Small intestine (tissue), 7 donors: ENCODE data around the gene SLC2A9. TPM values are rescaled to one million over a fixed set of nuclear protein-coding genes. Genes with fewer than 3 reads are reported as not detected.
A peak's percentile ranks its signal among the peaks of the same experiment; 100 is the strongest.

Experiments used
- DNase-seq, 2 donors: peaks; one replicate each; pipeline versions ENCODE4 v3.0.0 to v3.0.0-alpha.2; 2013
- FAIRE-seq: peaks from 2 replicates; lab custom pipeline; 2012; peaks lifted over from hg19 to GRCh38; lab: Jason Lieb, UNC
- H3K27ac ChIP-seq, 3 donors: one replicate each; pipeline ENCODE4 v1.5.1; 2013; ENCODE audit warnings: low read length in 2 of 3, mild to moderate bottlenecking in 2 of 3, control low read depth in 1 of 3, inconsistent platforms in 1 of 3, low read depth in 1 of 3, moderate library complexity in 1 of 3
- H3K27me3 ChIP-seq, 3 donors: one replicate each; pipeline ENCODE4 v1.6.1; 2013; ENCODE audit warnings: low read length in 3 of 3, inconsistent platforms in 1 of 3; ENCODE audit not compliant: control insufficient read depth in 3 of 3, insufficient read depth in 3 of 3
- H3K36me3 ChIP-seq, 3 donors: one replicate each; pipeline ENCODE4 v1.6.1; 2013; ENCODE audit warnings: low read length in 3 of 3, inconsistent platforms in 1 of 3, low read depth in 1 of 3, mild to moderate bottlenecking in 1 of 3, moderate library complexity in 1 of 3; ENCODE audit not compliant: control insufficient read depth in 3 of 3, insufficient read depth in 2 of 3
- H3K4me1 ChIP-seq, 3 donors: one replicate each; pipeline ENCODE4 v1.6.1; 2013; ENCODE audit warnings: low read length in 2 of 3, inconsistent platforms in 1 of 3, low read depth in 1 of 3, mild to moderate bottlenecking in 1 of 3, moderate library complexity in 1 of 3; ENCODE audit not compliant: control insufficient read depth in 3 of 3, insufficient read depth in 2 of 3
- H3K4me3 ChIP-seq, 3 donors: one replicate each; pipeline ENCODE4 v1.5.1; 2013; ENCODE audit warnings: low read length in 3 of 3, control low read depth in 1 of 3, inconsistent platforms in 1 of 3, low read depth in 1 of 3, mild to moderate bottlenecking in 1 of 3, moderate library complexity in 1 of 3
- H3K9me3 ChIP-seq, 2 donors: one replicate each; pipeline ENCODE4 v1.6.1; 2013; ENCODE audit warnings: low read depth in 1 of 2, low read length in 1 of 2; ENCODE audit not compliant: control insufficient read depth in 2 of 2, insufficient read depth in 1 of 2
- WGBS, 3 donors: extraction: QIAGEN DNeasy Blood & Tissue Kit; methylation state at CpG; one replicate each; pipeline ENCODE4 v1.1.7; 2013; 5-methylcytosine and 5-hydroxymethylcytosine counted together
- polyA plus RNA-seq, 4 donors: library from polyadenylated mRNA; stranded (reverse) in 3 of 4; unstranded in 1 of 4; fragments of 200-250 nt in 3 of 4; fragments of 120-200 nt in 1 of 4; gene quantifications; one replicate each; pipeline versions ENCODE4 v1.2.1 to v1.2.3, GENCODE V29; 2013
- donor health status: healthy with polysubstance abuse.
- donor health status: control.
- donor health status: control.
- donor health status: Bipolar disorder and iron deficiency.
- donor health status: healthy.

Gene SLC2A9
- polyA plus RNA-seq, 4 donors = 7.4 to 34.4 (median 12.3) TPM

- no peak for FAIRE-seq
Measured at GRCh38 chr4:10005632-10006031, 15.7 kb downstream of the SLC2A9 start.

DNA sequence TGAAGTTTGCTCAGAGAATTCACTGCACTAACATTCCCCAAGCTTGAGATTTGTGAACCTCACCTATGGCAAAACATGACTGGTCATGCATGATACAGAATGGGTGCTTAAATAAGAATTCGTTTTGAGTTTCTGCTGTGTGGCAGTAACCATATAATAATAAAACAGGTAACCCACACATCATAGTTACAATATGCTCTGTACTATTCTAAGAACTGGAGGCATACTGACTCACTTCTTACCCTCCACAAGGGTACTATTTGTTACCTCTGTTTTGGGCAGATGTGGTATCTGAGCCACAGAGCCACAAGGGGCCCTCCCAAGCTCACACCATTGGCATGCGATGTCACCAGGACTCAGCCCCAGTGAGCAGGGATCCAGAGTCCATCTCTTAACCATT is 17.6 kb downstream of the SLC2A9 start:
- no peak overlapping the region for H3K27ac ChIP-seq
- no peak overlapping the region for H3K4me3 ChIP-seq
- FAIRE-seq = no peak
- DNase-seq = no peak
- H3K36me3 ChIP-seq = peaks cover 0 to 27% (median 0%) of the 10 kb centered on the region in 3 donors
- H3K9me3 ChIP-seq = no peaks in the 10 kb centered on the region
- peaks cover 19 to 39% (median 22%) of the 10 kb centered on the region in 3 donors for H3K4me1 ChIP-seq
- 62 to 81% (median 69%) methylated on average over 2 of the region's 2 CpGs for WGBS, 3 donors
- H3K27me3 ChIP-seq = no peaks in the 10 kb centered on the region

More at GRCh38 chr4:10005632-10006031, 15.7 kb downstream of the SLC2A9 start:
- Histone ChIP-seq H3K27ac (peak overlapping the region; percentile 93 to 98 (median 95)), H3K36me3 (peaks cover 0 to 34% (median 0%) of the 10 kb centered on the region in 3 donors), H3K4me3 (no peak overlapping the region), H3K4me1 (peaks cover 19 to 39% (median 22%) of the 10 kb centered on the region in 3 donors), H3K9me3 (no peaks in the 10 kb centered on the region), H3K27me3 (no peaks in the 10 kb centered on the region)
- WGBS, 3 donors = 48 to 69% (median 57%) methylated on average over 4 of the region's 4 CpGs
- DNase-seq = no peak

DNA sequence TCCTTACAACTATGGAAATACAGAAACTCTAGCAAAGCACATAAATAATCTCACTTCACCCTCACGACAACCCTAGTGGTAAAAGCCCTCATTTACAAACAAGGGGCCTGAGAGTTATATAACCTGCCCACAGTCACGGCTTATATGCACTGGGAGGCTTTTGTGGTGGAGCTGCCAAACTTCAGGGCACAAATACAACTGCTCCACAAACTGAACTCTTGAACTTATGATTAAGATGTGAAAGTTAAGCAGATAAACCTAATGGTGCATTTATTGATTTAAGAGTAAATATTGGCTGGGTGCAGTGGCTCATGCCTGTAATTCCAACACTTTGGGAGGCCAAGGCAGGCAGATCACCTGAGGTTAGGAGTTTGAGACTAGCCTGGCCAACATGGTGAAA is 19.0 kb downstream of the SLC2A9 start:
- 16 to 47% (median 22%) methylated on average over 2 of the region's 2 CpGs for WGBS, 3 donors
- no peak for FAIRE-seq
- Histone ChIP-seq H3K27me3 (no peaks in the 10 kb centered on the region), H3K4me1 (peaks cover 10 to 32% (median 13%) of the 10 kb centered on the region in 3 donors), H3K4me3 (no peak overlapping the region), H3K27ac (no peak overlapping the region), H3K36me3 (peaks cover 0 to 21% (median 0%) of the 10 kb centered on the region in 3 donors), H3K9me3 (no peaks in the 10 kb centered on the region)
- peak in 1 of 2 donors; percentile 87 for DNase-seq

DNA sequence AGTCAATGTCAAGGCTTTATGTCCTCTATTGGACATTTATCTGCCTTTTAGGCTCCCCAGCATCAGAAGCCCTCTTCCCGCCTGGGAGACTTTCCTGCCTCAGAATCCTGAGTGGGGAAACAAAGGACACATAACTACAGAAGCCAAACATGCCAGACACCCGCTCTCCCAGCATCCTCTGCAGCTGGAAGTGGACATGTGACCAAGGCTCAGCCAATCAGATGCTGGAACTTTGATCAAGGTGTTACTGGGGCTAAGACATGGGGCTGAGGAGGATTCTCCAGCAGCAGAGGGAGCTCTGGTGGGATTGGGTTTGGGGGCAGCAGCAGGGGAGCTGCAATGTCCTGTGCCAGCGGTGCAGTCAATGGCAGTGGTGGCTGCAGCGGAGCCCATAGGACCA is 19.5 kb downstream of the SLC2A9 start:
- peaks cover 0 to 24% (median 0%) of the 10 kb centered on the region in 3 donors for H3K36me3 ChIP-seq
- peaks cover 11 to 32% (median 12%) of the 10 kb centered on the region in 3 donors for H3K4me1 ChIP-seq
- 96 to 97% (median 96%) methylated on average over 4 of the region's 4 CpGs for WGBS, 3 donors
- H3K4me3 ChIP-seq = no peak overlapping the region
- no peak for DNase-seq
- no peak for FAIRE-seq
- H3K27ac ChIP-seq = peak overlapping the region in 1 of 3 donors; percentile 38
- H3K27me3 ChIP-seq = no peaks in the 10 kb centered on the region
- no peaks in the 10 kb centered on the region for H3K9me3 ChIP-seq

DNA sequence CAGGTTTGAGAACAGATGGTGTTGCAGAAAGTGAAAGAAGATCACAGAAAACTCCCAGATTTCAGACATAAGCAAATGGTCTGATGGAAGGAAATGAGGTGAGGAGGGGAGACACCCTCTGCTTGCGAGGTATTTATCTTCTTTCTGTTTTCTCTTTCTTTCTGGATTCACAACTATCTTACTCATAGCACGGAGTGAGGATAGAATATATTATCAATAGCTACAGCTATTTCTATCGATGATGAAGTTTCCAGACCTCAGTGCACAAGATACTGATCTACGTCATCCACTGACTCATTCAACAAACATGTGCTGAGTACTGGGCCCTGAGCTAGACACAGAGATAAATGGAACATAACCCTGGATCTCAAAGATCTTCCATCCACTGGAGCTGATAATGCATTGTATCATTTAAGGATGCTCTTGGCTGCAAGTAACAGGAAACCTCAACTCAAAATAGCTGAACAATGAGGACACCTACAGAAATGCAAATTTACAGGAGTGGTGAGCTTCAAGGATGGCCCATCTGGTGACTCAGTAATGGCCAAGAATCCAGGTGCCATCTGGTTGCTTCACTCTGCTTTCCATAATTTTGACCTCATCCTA is 21.2 kb downstream of the SLC2A9 start:
- 63 to 75% (median 71%) methylated on average over 4 of the region's 4 CpGs for WGBS, 3 donors
- H3K27me3 ChIP-seq = no peaks in the 10 kb centered on the region
- peaks cover 0 to 22% (median 0%) of the 10 kb centered on the region in 3 donors for H3K36me3 ChIP-seq
- H3K27ac ChIP-seq = no peak overlapping the region
- H3K9me3 ChIP-seq = no peaks in the 10 kb centered on the region
- H3K4me3 ChIP-seq = no peak overlapping the region
- H3K4me1 ChIP-seq = peaks cover under 1 to 24% (median 8%) of the 10 kb centered on the region in 3 donors
- DNase-seq = no peak
- no peak for FAIRE-seq

GRCh38 chr4:9997886-9998285 is 23.4 kb downstream of the SLC2A9 start:
- no peak for DNase-seq
- Histone ChIP-seq H3K27ac (no peak overlapping the region), H3K4me3 (no peak overlapping the region), H3K9me3 (no peaks in the 10 kb centered on the region), H3K4me1 (peaks cover 3 to 29% (median 14%) of the 10 kb centered on the region in 3 donors), H3K36me3 (peaks cover 0 to 24% (median 0%) of the 10 kb centered on the region in 3 donors), H3K27me3 (no peaks in the 10 kb centered on the region)
- FAIRE-seq = no peak
- 65 to 75% (median 74%) methylated on average over 4 of the region's 4 CpGs for WGBS, 3 donors

- FAIRE-seq (no peak), DNase-seq (peak; percentile 77 to 94)
- 24 to 46% (median 37%) methylated on average over 6 of the region's 6 CpGs for WGBS, 3 donors
- peak overlapping the region; percentile 75 to 84 (median 79) for H3K27ac ChIP-seq
- no peak overlapping the region for H3K4me3 ChIP-seq
- H3K9me3 ChIP-seq = no peaks in the 10 kb centered on the region
- peaks cover 3 to 25% (median 9%) of the 10 kb centered on the region in 3 donors for H3K4me1 ChIP-seq
- H3K27me3 ChIP-seq = no peaks in the 10 kb centered on the region
- H3K36me3 ChIP-seq = peaks cover 0 to 21% (median 4%) of the 10 kb centered on the region in 3 donors
Measured at GRCh38 chr4:9996319-9997110, 24.8 kb downstream of the SLC2A9 start.

DNA sequence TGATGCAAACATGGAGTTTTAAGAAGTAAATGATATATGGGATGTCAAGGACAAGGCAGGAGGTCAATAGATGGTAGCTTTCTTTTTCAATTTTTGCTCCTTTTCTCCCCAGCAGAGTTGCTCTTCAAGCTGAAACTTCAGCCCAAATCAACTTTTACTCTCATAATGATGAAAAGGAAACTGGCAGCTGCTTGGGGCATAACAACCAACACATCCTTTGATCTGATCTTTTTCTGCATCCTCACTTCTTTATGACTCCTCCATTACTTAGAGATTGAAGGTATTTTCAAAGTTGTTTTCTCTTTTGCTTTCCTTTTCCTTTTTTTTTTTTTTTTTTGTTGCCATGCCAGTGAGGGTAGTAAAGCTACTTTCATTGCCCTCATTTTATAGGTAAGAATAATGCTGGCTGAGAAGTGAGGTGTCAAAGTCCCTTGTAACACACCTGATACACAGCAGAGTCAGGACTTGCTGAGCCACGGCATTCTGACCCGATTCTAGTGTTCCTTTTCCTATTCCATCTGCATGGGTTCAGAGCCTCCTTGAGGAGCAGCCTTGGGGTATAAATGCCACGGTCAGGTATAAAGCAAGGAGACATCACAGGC is 26.9 kb downstream of the SLC2A9 start:
- Histone ChIP-seq H3K4me1 (peaks cover 3 to 25% (median 8%) of the 10 kb centered on the region in 3 donors), H3K4me3 (no peak overlapping the region), H3K27ac (peak overlapping the region; percentile 46 to 68 (median 62)), H3K36me3 (peaks cover 0 to 34% (median 4%) of the 10 kb centered on the region in 3 donors), H3K27me3 (no peaks in the 10 kb centered on the region), H3K9me3 (no peaks in the 10 kb centered on the region)
- FAIRE-seq (no peak), DNase-seq (peak; percentile 82 to 88)
- WGBS, 3 donors = 20 to 56% (median 41%) methylated on average over 3 of the region's 3 CpGs
